GM23338 (cell line): ENCODE measurements around the gene FAM20A. TPM values are rescaled to one million over a fixed set of nuclear protein-coding genes. Genes with fewer than 3 reads are reported as not detected.

Experiments used
- ATAC-seq: fragments of 200-7000 bp; cut with Tn5 transposase; 3 replicates; pipeline ENCODE4 v1.9.1; 2020
- DNase-seq: peaks from one replicate; pipeline ENCODE4 v3.0.0-alpha.2; 2015; ENCODE audit warnings: low spot score
- H2AFZ ChIP-seq: fragments of 200-600 bp; sonication (generic); 2 replicates; pipeline ENCODE4 v1.8.0; 2016; ENCODE audit warnings: antibody characterized with exemption, mild to moderate bottlenecking, moderate library complexity
- H3F3A ChIP-seq: fragments of 200-600 bp; sonication (generic); replicated peaks from 2 replicates; pipeline ENCODE4 v1.8.0; 2017; ENCODE audit warnings: antibody characterized with exemption, mixed run types, low read depth
- H3K27ac ChIP-seq: fragments of 200-600 bp; sonication (generic); 2 replicates; pipeline ENCODE4 v1.6.1; 2016; ENCODE audit warnings: low read depth
- H3K27me3 ChIP-seq: fragments of 200-600 bp; sonication (generic); 2 replicates; pipeline ENCODE4 v1.8.0; 2016; ENCODE audit warnings: mild to moderate bottlenecking, mixed run types, moderate library complexity; ENCODE audit not compliant: insufficient read depth
- H3K36me3 ChIP-seq: fragments of 200-600 bp; sonication (generic); 2 replicates; pipeline ENCODE4 v1.8.0; 2016; ENCODE audit warnings: mild to moderate bottlenecking; ENCODE audit not compliant: insufficient read depth
- H3K4me1 ChIP-seq: fragments of 200-600 bp; sonication (generic); 2 replicates; pipeline ENCODE4 v1.8.0; 2016; ENCODE audit warnings: mild to moderate bottlenecking, moderate library complexity; ENCODE audit not compliant: insufficient read depth
- H3K4me2 ChIP-seq: fragments of 200-600 bp; sonication (generic); 2 replicates; pipeline ENCODE4 v1.7.1; 2017; ENCODE audit warnings: mixed run types
- H3K4me3 ChIP-seq: fragments of 200-600 bp; sonication (generic); 2 replicates; pipeline ENCODE4 v1.6.1; 2016; ENCODE audit warnings: mixed run types
- H3K79me2 ChIP-seq: fragments of 200-600 bp; sonication (generic); replicated peaks from 2 replicates; pipeline ENCODE4 v1.8.0; 2017; ENCODE audit warnings: mild to moderate bottlenecking; ENCODE audit not compliant: insufficient read depth
- H3K9me2 ChIP-seq: fragments of 200-600 bp; sonication (generic); 2 replicates; pipeline ENCODE4 v1.8.0; 2017; ENCODE audit not compliant: insufficient read depth
- H4K20me1 ChIP-seq: fragments of 200-600 bp; sonication (generic); replicated peaks from 2 replicates; pipeline ENCODE4 v1.8.0; 2017; ENCODE audit warnings: mild to moderate bottlenecking; ENCODE audit not compliant: insufficient read depth
- H3K27ac Mint-ChIP-seq: 2 replicates; pipeline ENCODE4 v1.8.0; 2020; ENCODE audit warnings: inconsistent platforms, mild to moderate bottlenecking, moderate library complexity, mixed read lengths
- H3K27me3 Mint-ChIP-seq: 3 replicates; pipeline ENCODE4 v1.8.0; 2022; ENCODE audit warnings: low read depth, mild to moderate bottlenecking, moderate library complexity, mixed read lengths, inconsistent platforms; ENCODE audit not compliant: insufficient read depth, poor library complexity
- H3K36me3 Mint-ChIP-seq: 3 replicates; pipeline ENCODE4 v1.8.0; 2021; ENCODE audit warnings: low read depth, mild to moderate bottlenecking, inconsistent platforms, moderate library complexity, mixed read lengths
- H3K4me1 Mint-ChIP-seq: 3 replicates; pipeline ENCODE4 v1.8.0; 2020; ENCODE audit warnings: mild to moderate bottlenecking, inconsistent platforms, mixed read lengths
- H3K4me3 Mint-ChIP-seq: 3 replicates; pipeline ENCODE4 v1.8.0; 2021; ENCODE audit warnings: moderate library complexity, mild to moderate bottlenecking, inconsistent platforms, mixed read lengths
- H3K9me3 Mint-ChIP-seq: 3 replicates; pipeline ENCODE4 v1.8.0; 2020; ENCODE audit warnings: moderate library complexity, mild to moderate bottlenecking, inconsistent platforms, mixed read lengths
- CREB1 ChIP-seq: fragments of 250-450 bp; sonication (Bioruptor Pico); IDR thresholded peaks from 2 replicates; pipeline ENCODE4 v1.5.0; 2020; ENCODE audit warnings: low read depth, mild to moderate bottlenecking, moderate library complexity
- ETS1 ChIP-seq: IDR thresholded peaks from 2 replicates; pipeline ENCODE4 v1.6.1; 2016; ENCODE audit warnings: antibody characterized with exemption
- EZH2 ChIP-seq: fragments of 200-600 bp; sonication (generic); IDR thresholded peaks from one replicate; pipeline ENCODE4 v1.8.0; 2017; ENCODE audit warnings: antibody characterized with exemption, mild to moderate bottlenecking, low read depth; ENCODE audit not compliant: unreplicated experiment
- EZH2phosphoT487 ChIP-seq: fragments of 200-600 bp; sonication (generic); IDR thresholded peaks from one replicate; pipeline ENCODE4 v1.8.1; 2018; ENCODE audit warnings: antibody characterized with exemption; ENCODE audit not compliant: unreplicated experiment
- JUNB ChIP-seq: IDR thresholded peaks from one replicate; pipeline ENCODE4 v1.6.1; 2016; ENCODE audit warnings: antibody characterized with exemption; ENCODE audit not compliant: unreplicated experiment
- NANOG ChIP-seq: IDR thresholded peaks from 2 replicates; pipeline ENCODE4 v1.6.1; 2016; ENCODE audit warnings: antibody characterized with exemption, borderline replicate concordance
- POLR2AphosphoS5 ChIP-seq: IDR thresholded peaks from 2 replicates; pipeline ENCODE4 v1.6.1; 2016; ENCODE audit warnings: antibody characterized with exemption, low read depth
- REST ChIP-seq: IDR thresholded peaks from one replicate; pipeline ENCODE4 v1.6.1; 2018; ENCODE audit warnings: antibody characterized with exemption; ENCODE audit not compliant: unreplicated experiment
- STAT1 ChIP-seq: IDR thresholded peaks from one replicate; pipeline ENCODE4 v1.6.1; 2016; ENCODE audit warnings: antibody characterized with exemption; ENCODE audit not compliant: unreplicated experiment
- ZNF114 ChIP-seq: fragments of 250-450 bp; sonication (Bioruptor Pico); IDR thresholded peaks from 2 replicates; pipeline ENCODE4 v1.5.0; 2020; ENCODE audit warnings: mild to moderate bottlenecking, moderate library complexity
- ZNF331 ChIP-seq: fragments of 250-450 bp; sonication (Bioruptor Pico); IDR thresholded peaks from 2 replicates; pipeline ENCODE4 v1.5.0; 2020; ENCODE audit warnings: low read depth, mild to moderate bottlenecking, moderate library complexity
- polyA plus RNA-seq: library from polyadenylated mRNA; unstranded; fragments of >200 nt; fragmentation: Nextera tagmentation; extraction: Ambion mirVana; gene quantifications from 2 replicates; pipeline ENCODE4 v1.2.1, GENCODE V29; 2016
- total RNA-seq: library from RNA; depleted of rRNA; stranded (reverse); fragments of >200 nt; shearing (Covaris generic); gene quantifications from 2 replicates; pipeline ENCODE4 v1.2.3, GENCODE V29; 2014

FAM20A gene
- total and polyA plus RNA-seq, 2 experiments from 2014 or later = 1.3 to 1.6 TPM

GRCh38 chr17:68580236-68580770 is 20.9 kb downstream of the FAM20A start:
- ATAC-seq = no peak
- H3K79me2 ChIP-seq = no peaks in the 10 kb centered on the region
- H3K9me3 Mint-ChIP-seq = no peaks in the 10 kb centered on the region; the same call in 2 of the 3 replicates
- DNase-seq = no peak
- no peaks in the 10 kb centered on the region for H3K27me3 ChIP-seq
- TF ChIP-seq ZNF331 (CRISPR knock-in tag) (no peak), REST (no peak), EZH2phosphoT487 (no peak), JUNB (no peak), EZH2 (no peak), ETS1 (no peak), POLR2AphosphoS5 (no peak), NANOG (no peak)
- H3F3A ChIP-seq = no peaks in the 10 kb centered on the region
- no peaks in the 10 kb centered on the region for H3K4me1 Mint-ChIP-seq
- no peak overlapping the region for H3K4me3 Mint-ChIP-seq
- H3K27ac ChIP-seq = no peak overlapping the region
- peaks cover 2% of the 10 kb centered on the region for H3K27me3 Mint-ChIP-seq
- H3K4me1 ChIP-seq = no peaks in the 10 kb centered on the region
- H2AFZ ChIP-seq = no peak overlapping the region
- H4K20me1 ChIP-seq = no peaks in the 10 kb centered on the region
- no peaks in the 10 kb centered on the region for H3K36me3 ChIP-seq
- H3K27ac Mint-ChIP-seq = no peak overlapping the region
- H3K4me2 ChIP-seq = no peak overlapping the region
- peaks cover 7% of the 10 kb centered on the region; the same call in 1 of the 2 replicates for H3K9me2 ChIP-seq
- no peak overlapping the region for H3K4me3 ChIP-seq
- H3K36me3 Mint-ChIP-seq = no peaks in the 10 kb centered on the region

GRCh38 chr17:68579194-68579927 is 21.8 kb downstream of the FAM20A start:
- Mint-ChIP-seq H3K4me3 (no peak overlapping the region), H3K36me3 (no peaks in the 10 kb centered on the region), H3K9me3 (no peaks in the 10 kb centered on the region; the same call in 2 of the 3 replicates), H3K27ac (no peak overlapping the region), H3K4me1 (no peaks in the 10 kb centered on the region), H3K27me3 (peaks cover 2% of the 10 kb centered on the region)
- no peaks in the 10 kb centered on the region for H3K27me3 ChIP-seq
- no peak overlapping the region for H2AFZ ChIP-seq
- no peaks in the 10 kb centered on the region for H3F3A ChIP-seq
- H3K4me2 ChIP-seq = no peak overlapping the region
- no peak for DNase-seq
- H3K4me3 ChIP-seq = no peak overlapping the region
- H3K79me2 ChIP-seq = no peaks in the 10 kb centered on the region
- no peaks in the 10 kb centered on the region for H3K4me1 ChIP-seq
- H3K9me2 ChIP-seq = peaks cover 7% of the 10 kb centered on the region; the same call in 1 of the 2 replicates
- ATAC-seq = no peak
- H4K20me1 ChIP-seq = no peaks in the 10 kb centered on the region; the same call in 1 of the 2 replicates
- H3K36me3 ChIP-seq = no peaks in the 10 kb centered on the region
- no peak overlapping the region for H3K27ac ChIP-seq
- TF ChIP-seq CREB1 (CRISPR knock-in tag) (no peak), EZH2 (no peak), NANOG (no peak), ETS1 (no peak), ZNF114 (CRISPR knock-in tag) (no peak), EZH2phosphoT487 (no peak), JUNB (no peak), POLR2AphosphoS5 (no peak), REST (no peak), ZNF331 (CRISPR knock-in tag) (no peak), STAT1 (no peak)
